Keratinocyte (primary cell): ENCODE results near the gene CERT1.

Experiments used
- EZH2 ChIP-seq: IDR thresholded peaks from one replicate; pipeline ENCODE4 v1.6.1; 2012; ENCODE audit warnings: inconsistent platforms, mild to moderate bottlenecking, low read length, moderate library complexity
- TF ChIP-seq, protein P1 (sequence below), 3 experiments: IDR thresholded peaks in 1 of 3; conservative IDR thresholded peaks in 1 of 3; optimal IDR thresholded peaks in 1 of 3; 2 replicates in 2 of 3; 3 replicates in 1 of 3; pipeline versions ENCODE3 to v1.5.1; 2011; ENCODE audit warnings: low read length in 3 of 3, mild to moderate bottlenecking in 3 of 3, moderate library complexity in 2 of 3, control low read depth in 1 of 3, inconsistent platforms in 1 of 3; ENCODE audit not compliant: insufficient read depth in 2 of 3; ENCODE audit errors: extremely low read depth in 1 of 3

DNA sequence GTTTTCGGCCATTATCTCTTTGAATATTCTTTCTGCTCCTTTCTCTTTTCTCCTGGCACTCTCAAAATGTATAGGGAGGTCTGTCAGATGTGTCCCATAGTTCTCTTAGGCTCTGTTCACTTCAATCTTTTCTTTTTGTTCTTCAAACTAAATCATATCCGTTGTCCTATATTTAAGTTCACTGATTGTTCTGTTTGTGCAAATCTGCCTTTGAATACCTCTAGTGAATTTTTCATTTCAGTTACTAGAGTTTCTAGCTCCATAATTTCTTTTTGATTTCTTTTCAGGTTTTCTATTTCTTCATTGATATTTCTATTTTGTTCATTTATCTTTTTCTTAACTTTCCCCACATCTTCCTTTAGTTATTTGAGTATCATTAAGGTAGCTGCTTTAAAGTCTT, 65.4 kb downstream of the CERT1 start:
- TF ChIP-seq, protein P1, sequence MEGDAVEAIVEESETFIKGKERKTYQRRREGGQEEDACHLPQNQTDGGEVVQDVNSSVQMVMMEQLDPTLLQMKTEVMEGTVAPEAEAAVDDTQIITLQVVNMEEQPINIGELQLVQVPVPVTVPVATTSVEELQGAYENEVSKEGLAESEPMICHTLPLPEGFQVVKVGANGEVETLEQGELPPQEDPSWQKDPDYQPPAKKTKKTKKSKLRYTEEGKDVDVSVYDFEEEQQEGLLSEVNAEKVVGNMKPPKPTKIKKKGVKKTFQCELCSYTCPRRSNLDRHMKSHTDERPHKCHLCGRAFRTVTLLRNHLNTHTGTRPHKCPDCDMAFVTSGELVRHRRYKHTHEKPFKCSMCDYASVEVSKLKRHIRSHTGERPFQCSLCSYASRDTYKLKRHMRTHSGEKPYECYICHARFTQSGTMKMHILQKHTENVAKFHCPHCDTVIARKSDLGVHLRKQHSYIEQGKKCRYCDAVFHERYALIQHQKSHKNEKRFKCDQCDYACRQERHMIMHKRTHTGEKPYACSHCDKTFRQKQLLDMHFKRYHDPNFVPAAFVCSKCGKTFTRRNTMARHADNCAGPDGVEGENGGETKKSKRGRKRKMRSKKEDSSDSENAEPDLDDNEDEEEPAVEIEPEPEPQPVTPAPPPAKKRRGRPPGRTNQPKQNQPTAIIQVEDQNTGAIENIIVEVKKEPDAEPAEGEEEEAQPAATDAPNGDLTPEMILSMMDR (optimal IDR thresholded peaks at IDR 0.05 in 1 of 3, IDR thresholded peaks at IDR 0.05 in 1 of 3, conservative IDR thresholded peaks at IDR 0.05 in 1 of 3; ENCODE audit: extremely low read depth in 1 of 3, insufficient read depth in 2 of 3, low read length in 3 of 3): no peak
- TF ChIP-seq EZH2: no peak
